Measurements from ENCODE around the gene COQ4.

GRCh38 chr9:128355451-128355850, 32.8 kb downstream of the COQ4 start:
- TF ChIP-seq RAD21 (IDR thresholded peaks at IDR 0.05; ENCODE audit: low read depth) (no peak), CTCF (IDR thresholded peaks at IDR 0.05 in 2 of 3, conservative IDR thresholded peaks at IDR 0.05 in 1 of 3; ENCODE audit: borderline replicate concordance in 1 of 3, insufficient read depth in 1 of 3, low read depth in 2 of 3, low read length in 2 of 3) (no peak), EZH2phosphoT487 (IDR thresholded peaks at IDR 0.05; ENCODE audit: borderline replicate concordance) (no peak), CEBPB (IDR thresholded peaks at IDR 0.05; ENCODE audit: low read depth) (no peak), ZFX (IDR thresholded peaks at IDR 0.05) (no peak), TCF7L2 (IDR thresholded peaks at IDR 0.05; ENCODE audit: borderline replicate concordance, extremely low read depth, insufficient read depth, insufficient read length) (no peak), EZH2 (IDR thresholded peaks at IDR 0.05) (no peak), POLR2A (IDR thresholded peaks at IDR 0.05; ENCODE audit: borderline replicate concordance, extremely low read depth, insufficient read depth, insufficient read length) (no peak), ZNF274 (IDR thresholded peaks at IDR 0.05; ENCODE audit: low read depth, low read length) (no peak)
- TF ChIP-seq, protein P1, sequence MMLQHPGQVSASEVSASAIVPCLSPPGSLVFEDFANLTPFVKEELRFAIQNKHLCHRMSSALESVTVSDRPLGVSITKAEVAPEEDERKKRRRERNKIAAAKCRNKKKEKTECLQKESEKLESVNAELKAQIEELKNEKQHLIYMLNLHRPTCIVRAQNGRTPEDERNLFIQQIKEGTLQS (IDR thresholded peaks at IDR 0.05): no peak
- TF ChIP-seq, protein P2, sequence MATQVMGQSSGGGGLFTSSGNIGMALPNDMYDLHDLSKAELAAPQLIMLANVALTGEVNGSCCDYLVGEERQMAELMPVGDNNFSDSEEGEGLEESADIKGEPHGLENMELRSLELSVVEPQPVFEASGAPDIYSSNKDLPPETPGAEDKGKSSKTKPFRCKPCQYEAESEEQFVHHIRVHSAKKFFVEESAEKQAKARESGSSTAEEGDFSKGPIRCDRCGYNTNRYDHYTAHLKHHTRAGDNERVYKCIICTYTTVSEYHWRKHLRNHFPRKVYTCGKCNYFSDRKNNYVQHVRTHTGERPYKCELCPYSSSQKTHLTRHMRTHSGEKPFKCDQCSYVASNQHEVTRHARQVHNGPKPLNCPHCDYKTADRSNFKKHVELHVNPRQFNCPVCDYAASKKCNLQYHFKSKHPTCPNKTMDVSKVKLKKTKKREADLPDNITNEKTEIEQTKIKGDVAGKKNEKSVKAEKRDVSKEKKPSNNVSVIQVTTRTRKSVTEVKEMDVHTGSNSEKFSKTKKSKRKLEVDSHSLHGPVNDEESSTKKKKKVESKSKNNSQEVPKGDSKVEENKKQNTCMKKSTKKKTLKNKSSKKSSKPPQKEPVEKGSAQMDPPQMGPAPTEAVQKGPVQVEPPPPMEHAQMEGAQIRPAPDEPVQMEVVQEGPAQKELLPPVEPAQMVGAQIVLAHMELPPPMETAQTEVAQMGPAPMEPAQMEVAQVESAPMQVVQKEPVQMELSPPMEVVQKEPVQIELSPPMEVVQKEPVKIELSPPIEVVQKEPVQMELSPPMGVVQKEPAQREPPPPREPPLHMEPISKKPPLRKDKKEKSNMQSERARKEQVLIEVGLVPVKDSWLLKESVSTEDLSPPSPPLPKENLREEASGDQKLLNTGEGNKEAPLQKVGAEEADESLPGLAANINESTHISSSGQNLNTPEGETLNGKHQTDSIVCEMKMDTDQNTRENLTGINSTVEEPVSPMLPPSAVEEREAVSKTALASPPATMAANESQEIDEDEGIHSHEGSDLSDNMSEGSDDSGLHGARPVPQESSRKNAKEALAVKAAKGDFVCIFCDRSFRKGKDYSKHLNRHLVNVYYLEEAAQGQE (IDR thresholded peaks at IDR 0.05; ENCODE audit: low read depth): no peak

All from HCT116 (cell line).